ENCODE measurements around the gene SYMPK.
A peak's percentile ranks its signal among the peaks of the same experiment; 100 is the strongest.

Gene SYMPK

GRCh38 chr19:45842198-45842597 is 20.7 kb downstream of the SYMPK start:
- Mint-ChIP-seq H3K4me3 (no peak overlapping the region), H3K27ac (no peak overlapping the region), H3K9me3 (no peaks in the 10 kb centered on the region), H3K36me3 (ENCODE audit: low read depth) (peaks cover 70% of the 10 kb centered on the region), H3K27me3 (ENCODE audit: low read depth) (no peaks in the 10 kb centered on the region), H3K4me1 (ENCODE audit: low read depth) (no peaks in the 10 kb centered on the region)
- DNase-seq (ENCODE audit: low spot score): no peak

DNA sequence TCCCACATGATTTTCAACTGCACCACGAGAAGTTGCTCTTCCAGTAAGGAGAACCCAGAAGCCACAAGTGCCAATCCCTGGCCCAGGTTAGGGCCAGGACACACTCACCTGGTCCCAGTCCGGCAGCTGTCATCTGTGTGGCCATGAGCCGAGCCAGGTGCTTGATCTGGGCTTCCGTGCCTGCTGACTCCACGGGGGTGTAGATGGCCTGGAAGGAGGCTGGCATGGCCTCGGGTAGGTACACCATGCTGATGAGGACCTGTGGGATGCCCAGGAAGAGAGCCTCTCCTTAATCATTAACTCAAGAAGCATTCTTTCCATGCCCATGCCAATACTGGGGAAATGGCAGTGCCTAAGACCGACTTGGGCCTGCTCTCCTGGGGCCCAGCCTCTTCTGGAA is 28.0 kb downstream of the SYMPK start:
- no peak overlapping the region for H3K4me3 Mint-ChIP-seq
- H3K4me1 Mint-ChIP-seq (ENCODE audit: low read depth): no peaks in the 10 kb centered on the region

DNA sequence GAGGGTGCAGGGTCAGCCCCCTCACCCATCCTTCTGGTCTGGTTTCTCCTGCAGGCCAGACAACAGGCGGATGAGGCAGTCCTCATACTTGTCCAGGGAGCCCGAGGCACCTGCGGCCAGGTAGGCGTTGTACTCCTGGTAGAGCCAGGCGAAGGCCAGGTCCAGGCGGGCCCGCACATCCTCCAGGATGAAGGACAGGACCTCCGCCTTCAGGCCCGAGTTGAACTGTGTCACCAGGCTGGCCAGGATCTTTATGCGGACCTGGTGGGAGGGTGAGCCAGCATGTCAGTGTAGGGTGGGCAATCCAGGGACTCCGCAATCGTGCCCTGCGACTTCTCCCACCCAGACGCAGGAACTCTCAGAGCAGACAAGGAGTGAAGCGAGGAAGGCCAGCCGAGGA is 34.0 kb downstream of the SYMPK start:
- Mint-ChIP-seq H3K4me3 (no peak overlapping the region), H3K9me3 (no peaks in the 10 kb centered on the region), H3K36me3 (ENCODE audit: low read depth) (peaks cover 64% of the 10 kb centered on the region), H3K4me1 (ENCODE audit: low read depth) (no peaks in the 10 kb centered on the region), H3K27me3 (ENCODE audit: low read depth) (no peaks in the 10 kb centered on the region), H3K27ac (no peak overlapping the region)
- DNase-seq (ENCODE audit: low spot score): no peak

More for the DNA sequence above, 28.0 kb downstream of the SYMPK start:
- peaks cover 64% of the 10 kb centered on the region for H3K36me3 Mint-ChIP-seq (ENCODE audit: low read depth)
- DNase-seq (ENCODE audit: low spot score): no peak
- H3K27ac Mint-ChIP-seq: no peak overlapping the region
- H3K9me3 Mint-ChIP-seq: no peaks in the 10 kb centered on the region
- H3K27me3 Mint-ChIP-seq (ENCODE audit: low read depth): no peaks in the 10 kb centered on the region

DNA sequence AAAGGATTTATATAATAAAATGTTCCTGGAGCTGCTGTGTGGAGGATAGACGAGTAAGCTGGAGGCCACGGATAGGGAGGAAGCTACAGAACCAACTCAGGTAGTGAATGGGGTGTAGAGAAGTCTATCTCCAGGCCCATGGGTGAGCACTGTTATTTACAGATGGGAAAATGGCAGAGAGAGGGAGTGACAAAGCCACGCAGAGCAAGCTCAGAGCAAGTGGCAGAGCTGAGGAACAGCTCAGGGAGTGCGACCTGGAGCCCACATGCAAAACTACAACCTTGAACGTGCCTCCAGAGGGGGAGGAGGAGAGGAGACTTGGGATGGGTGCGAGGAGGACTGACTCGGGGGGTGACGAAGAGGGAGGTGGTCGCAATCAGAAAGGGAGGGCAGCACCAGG is 34.4 kb downstream of the SYMPK start:
- H3K9me3 Mint-ChIP-seq: no peaks in the 10 kb centered on the region
- H3K36me3 Mint-ChIP-seq (ENCODE audit: low read depth): peaks cover 64% of the 10 kb centered on the region
- H3K4me1 Mint-ChIP-seq (ENCODE audit: low read depth): no peaks in the 10 kb centered on the region
- no peak overlapping the region for H3K4me3 Mint-ChIP-seq
- H3K27ac Mint-ChIP-seq: peak overlapping the region; percentile 10
- H3K27me3 Mint-ChIP-seq (ENCODE audit: low read depth): no peaks in the 10 kb centered on the region
- no peak for DNase-seq (ENCODE audit: low spot score)

GRCh38 chr19:45827459-45828093 is 35.4 kb downstream of the SYMPK start:
- H3K27ac Mint-ChIP-seq: no peak overlapping the region
- no peaks in the 10 kb centered on the region for H3K4me1 Mint-ChIP-seq (ENCODE audit: low read depth)
- no peaks in the 10 kb centered on the region for H3K9me3 Mint-ChIP-seq
- H3K4me3 Mint-ChIP-seq: no peak overlapping the region
- no peak for DNase-seq (ENCODE audit: low spot score)
- no peaks in the 10 kb centered on the region for H3K27me3 Mint-ChIP-seq (ENCODE audit: low read depth)
- H3K36me3 Mint-ChIP-seq (ENCODE audit: low read depth): peaks cover 64% of the 10 kb centered on the region

DNA sequence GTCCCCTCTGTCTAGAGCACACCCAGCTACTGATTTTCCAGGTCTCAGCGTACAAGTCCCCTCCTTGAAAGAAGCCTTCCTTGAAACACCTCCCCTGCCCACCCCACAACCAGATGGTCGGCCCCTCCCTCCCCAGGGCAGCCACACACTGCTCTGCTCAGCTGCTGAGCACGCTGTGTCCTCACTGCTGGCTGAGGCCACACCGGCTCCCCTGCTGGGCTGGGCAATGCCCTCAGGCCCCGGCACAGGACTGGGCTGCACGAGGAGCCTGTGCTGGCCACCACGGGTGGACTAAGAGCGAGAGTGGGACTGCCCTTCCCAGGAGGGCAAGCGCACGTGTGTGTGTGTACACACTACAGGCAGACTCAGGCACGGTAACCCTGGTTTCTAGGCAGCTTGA is 36.0 kb downstream of the SYMPK start:
- H3K27ac Mint-ChIP-seq: no peak overlapping the region

DNA sequence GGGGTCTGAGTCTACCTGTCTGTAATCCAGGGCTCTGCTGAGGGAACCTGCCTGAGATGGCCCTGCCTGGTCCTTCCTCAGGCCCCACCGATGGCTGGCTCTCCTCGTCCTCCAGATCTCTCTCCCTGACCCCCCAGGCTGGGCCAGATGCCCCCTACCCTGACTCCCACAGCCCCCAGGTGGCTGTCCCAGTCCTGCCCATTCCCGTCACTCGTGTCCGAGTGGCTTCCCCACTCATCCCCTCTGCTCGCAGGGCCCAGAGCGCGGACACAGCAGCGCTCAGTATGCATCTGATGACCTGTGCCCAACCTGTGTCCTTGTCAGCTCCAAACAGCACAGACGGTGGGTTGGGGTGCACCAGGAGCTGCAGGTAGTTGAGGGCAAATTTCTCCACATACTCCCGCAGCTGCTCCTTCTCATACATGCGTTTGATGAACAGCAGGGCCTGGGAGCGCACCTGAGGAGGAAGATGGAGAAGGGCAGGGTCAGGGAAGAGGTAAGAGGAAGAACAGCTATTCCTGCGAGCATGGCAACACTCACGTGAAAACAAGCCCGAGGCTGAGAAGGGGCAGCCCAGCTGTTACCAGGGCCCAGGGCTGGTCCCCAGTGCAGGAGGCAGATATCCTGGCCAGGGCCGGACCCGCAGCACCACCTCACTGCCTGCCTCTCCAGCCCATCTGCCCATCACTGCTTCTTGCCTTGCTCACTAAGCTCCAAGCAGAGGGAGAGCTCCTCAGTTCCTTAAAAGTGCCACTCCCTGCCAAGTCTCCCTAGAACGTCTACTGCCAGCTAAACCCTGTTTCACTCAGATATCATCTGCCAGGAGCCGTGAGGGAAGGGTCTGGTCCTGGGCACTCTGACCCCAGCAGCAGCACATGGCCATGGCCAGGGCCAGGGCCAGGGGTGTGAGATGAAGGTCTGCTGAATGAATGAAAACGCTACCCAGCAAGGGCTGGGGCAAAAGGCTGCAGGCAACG is 36.7 kb downstream of the SYMPK start:
- H3K27ac Mint-ChIP-seq: no peak overlapping the region
- H3K36me3 Mint-ChIP-seq (ENCODE audit: low read depth): peaks cover 57% of the 10 kb centered on the region
- H3K4me1 Mint-ChIP-seq (ENCODE audit: low read depth): no peaks in the 10 kb centered on the region
- DNase-seq (ENCODE audit: low spot score): no peak
- H3K4me3 Mint-ChIP-seq: no peak overlapping the region
- no peaks in the 10 kb centered on the region for H3K9me3 Mint-ChIP-seq
- no peaks in the 10 kb centered on the region for H3K27me3 Mint-ChIP-seq (ENCODE audit: low read depth)

More for the DNA sequence above, 36.0 kb downstream of the SYMPK start:
- Mint-ChIP-seq H3K4me3 (no peak overlapping the region), H3K9me3 (no peaks in the 10 kb centered on the region), H3K4me1 (ENCODE audit: low read depth) (no peaks in the 10 kb centered on the region), H3K36me3 (ENCODE audit: low read depth) (peaks cover 59% of the 10 kb centered on the region), H3K27me3 (ENCODE audit: low read depth) (no peaks in the 10 kb centered on the region)
- DNase-seq (ENCODE audit: low spot score): no peak

- Mint-ChIP-seq H3K4me1 (ENCODE audit: low read depth) (no peaks in the 10 kb centered on the region), H3K27me3 (ENCODE audit: low read depth) (no peaks in the 10 kb centered on the region), H3K9me3 (no peaks in the 10 kb centered on the region), H3K27ac (no peak overlapping the region), H3K4me3 (no peak overlapping the region), H3K36me3 (ENCODE audit: low read depth) (peaks cover 51% of the 10 kb centered on the region)
- no peak for DNase-seq (ENCODE audit: low spot score)
Observed at GRCh38 chr19:45825263-45825605, 37.7 kb downstream of the SYMPK start.

DNA sequence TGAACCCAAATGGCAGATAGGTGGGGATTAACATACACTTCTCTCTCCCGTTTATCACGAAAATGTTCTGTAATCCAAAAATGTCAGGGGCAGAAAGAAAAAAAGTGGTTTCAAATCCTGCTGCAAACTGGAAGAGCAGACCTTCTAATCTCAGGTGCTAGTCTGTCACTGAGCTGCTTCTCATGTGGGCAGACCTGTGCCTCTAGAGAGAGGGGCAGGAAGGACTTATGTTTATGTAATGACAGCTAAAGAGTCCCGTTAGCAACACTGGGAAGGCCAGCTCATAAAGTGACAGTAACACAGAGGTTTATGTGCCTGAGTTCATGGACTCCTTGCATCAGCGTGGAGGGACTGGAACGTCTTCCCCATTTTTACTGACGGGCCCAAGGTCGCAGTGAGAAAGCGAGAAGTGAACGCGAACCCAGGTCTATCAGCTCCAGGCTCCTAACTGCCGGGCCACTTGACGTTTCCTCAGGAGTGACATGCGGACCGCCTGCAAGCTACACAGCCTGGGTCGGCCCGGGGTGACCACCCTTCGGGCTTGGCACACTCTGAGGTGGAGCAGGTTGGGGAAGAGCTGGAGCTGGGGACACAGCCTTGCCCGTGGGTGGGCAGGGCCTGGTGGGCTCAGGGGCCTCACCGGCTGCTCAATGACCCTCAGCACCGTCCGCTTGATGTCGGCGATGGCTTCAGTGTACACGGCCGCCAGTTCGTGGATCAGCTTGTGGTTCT is 38.2 kb downstream of the SYMPK start:
- H3K36me3 Mint-ChIP-seq (ENCODE audit: low read depth): peaks cover 45% of the 10 kb centered on the region
- H3K27me3 Mint-ChIP-seq (ENCODE audit: low read depth): no peaks in the 10 kb centered on the region
- no peak for DNase-seq (ENCODE audit: low spot score)
- H3K27ac Mint-ChIP-seq: no peak overlapping the region
- H3K4me3 Mint-ChIP-seq: no peak overlapping the region
- H3K9me3 Mint-ChIP-seq: no peaks in the 10 kb centered on the region
- no peaks in the 10 kb centered on the region for H3K4me1 Mint-ChIP-seq (ENCODE audit: low read depth)

- Mint-ChIP-seq H3K27me3 (ENCODE audit: low read depth) (no peaks in the 10 kb centered on the region), H3K4me1 (ENCODE audit: low read depth) (no peaks in the 10 kb centered on the region), H3K27ac (no peak overlapping the region), H3K9me3 (no peaks in the 10 kb centered on the region), H3K36me3 (ENCODE audit: low read depth) (peaks cover 41% of the 10 kb centered on the region), H3K4me3 (no peak overlapping the region)
- DNase-seq (ENCODE audit: low spot score): no peak
Observed at GRCh38 chr19:45824041-45824471, 38.9 kb downstream of the SYMPK start.

GRCh38 chr19:45823182-45823581 is 39.8 kb downstream of the SYMPK start:
- Mint-ChIP-seq H3K4me3 (no peak overlapping the region), H3K27ac (no peak overlapping the region), H3K27me3 (ENCODE audit: low read depth) (no peaks in the 10 kb centered on the region), H3K36me3 (ENCODE audit: low read depth) (peaks cover 33% of the 10 kb centered on the region), H3K4me1 (ENCODE audit: low read depth) (no peaks in the 10 kb centered on the region), H3K9me3 (no peaks in the 10 kb centered on the region)
- DNase-seq (ENCODE audit: low spot score): no peak

DNA sequence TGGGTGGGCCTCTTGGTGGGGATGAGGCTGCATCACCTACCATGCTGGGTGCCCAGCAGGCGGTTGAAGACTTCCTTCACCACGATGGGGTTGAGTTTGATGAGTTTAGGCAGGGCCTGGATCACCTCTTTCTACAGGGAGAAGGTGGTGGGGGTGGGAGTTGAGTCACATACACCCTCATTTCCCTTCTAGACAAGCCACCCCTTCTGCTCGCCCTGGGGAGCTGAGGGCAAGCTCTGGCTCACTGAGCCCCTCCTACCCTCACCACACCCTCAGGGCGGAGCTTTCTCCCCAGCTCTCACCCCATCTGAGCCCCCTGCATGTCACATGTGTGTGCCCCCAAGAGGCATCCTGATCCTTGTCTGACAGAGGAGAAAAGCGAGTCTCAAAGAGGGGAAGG is 40.2 kb downstream of the SYMPK start:
- H3K4me1 Mint-ChIP-seq (ENCODE audit: low read depth): no peaks in the 10 kb centered on the region
- H3K9me3 Mint-ChIP-seq: no peaks in the 10 kb centered on the region
- DNase-seq (ENCODE audit: low spot score): no peak
- no peak overlapping the region for H3K4me3 Mint-ChIP-seq
- no peaks in the 10 kb centered on the region for H3K27me3 Mint-ChIP-seq (ENCODE audit: low read depth)
- H3K27ac Mint-ChIP-seq: no peak overlapping the region
- H3K36me3 Mint-ChIP-seq (ENCODE audit: low read depth): peaks cover 29% of the 10 kb centered on the region

- Mint-ChIP-seq H3K36me3 (ENCODE audit: low read depth) (peaks cover 21% of the 10 kb centered on the region), H3K27ac (no peak overlapping the region), H3K9me3 (no peaks in the 10 kb centered on the region), H3K4me1 (ENCODE audit: low read depth) (no peaks in the 10 kb centered on the region), H3K27me3 (ENCODE audit: low read depth) (no peaks in the 10 kb centered on the region), H3K4me3 (no peak overlapping the region)
- no peak for DNase-seq (ENCODE audit: low spot score)
Observed at GRCh38 chr19:45821570-45821969, 41.4 kb downstream of the SYMPK start.

GRCh38 chr19:45821103-45821521 is 41.8 kb downstream of the SYMPK start:
- H3K27me3 Mint-ChIP-seq (ENCODE audit: low read depth): no peaks in the 10 kb centered on the region
- no peak overlapping the region for H3K4me3 Mint-ChIP-seq
- no peaks in the 10 kb centered on the region for H3K9me3 Mint-ChIP-seq
- H3K36me3 Mint-ChIP-seq (ENCODE audit: low read depth): peaks cover 17% of the 10 kb centered on the region
- no peak for DNase-seq (ENCODE audit: low spot score)
- no peaks in the 10 kb centered on the region for H3K4me1 Mint-ChIP-seq (ENCODE audit: low read depth)
- H3K27ac Mint-ChIP-seq: no peak overlapping the region

Measured in T-helper 2 cell treated with Interferon-gamma antibody and Interleukin-4, amounts not matched to agents 5 μg/mL and 100 μg/mL, for 36 hours (primary cell).